AG04450 (cell line): ENCODE data around the gene GMEB1. TPM values are rescaled to one million over a fixed set of nuclear protein-coding genes. Genes with fewer than 3 reads are reported as not detected.
"Not testable (repeated sequence)": the region's sequence is repeated elsewhere in the genome, so short reads cannot be mapped to it uniquely, and the experiment has no call there.

Source experiments
- CTCF ChIA-PET: fragments of 300-600, 350-600 bp; formaldehyde crosslinking; extraction: SDS; loops from one replicate; lab custom pipeline; 2022; ENCODE audit warnings: antibody characterized with exemption, inconsistent platforms; lab: Charles Lee
- POLR2A ChIA-PET: fragments of 350-600 bp; formaldehyde crosslinking; extraction: SDS; loops from one replicate; lab custom pipeline; 2021; ENCODE audit warnings: antibody characterized with exemption, inconsistent platforms; lab: Yijun Ruan, JAX
- DNase-seq: peaks from one replicate; pipeline ENCODE4 v3.0.0-alpha.2; 2011; ENCODE audit warnings: low read depth, low spot score
- H3K27ac ChIP-seq: one replicate; pipeline ENCODE4 v1.5.1; 2012; ENCODE audit warnings: low read depth, low read length, control low read depth
- H3K27me3 ChIP-seq: one replicate; pipeline ENCODE4 v1.6.0; 2012; ENCODE audit warnings: low read length; ENCODE audit not compliant: control insufficient read depth, insufficient read depth
- H3K4me3 ChIP-seq: 2 replicates; pipeline ENCODE4 v1.5.1; 2011; ENCODE audit warnings: mild to moderate bottlenecking, low read depth, low read length, control low read depth
- H3K9me3 ChIP-seq: 2 replicates; pipeline ENCODE4 v1.5.1; 2012; ENCODE audit warnings: low read length; ENCODE audit not compliant: control insufficient read depth, insufficient read depth
- polyA plus RNA-seq: library from polyadenylated mRNA; depleted of rRNA; stranded (reverse); fragments of >200 nt; gene quantifications from 2 replicates; pipeline ENCODE4 v1.2.3, GENCODE V29; 2011
- TF ChIP-seq, protein P1 (sequence below): IDR thresholded peaks from 2 replicates; pipeline ENCODE4 v1.5.1; 2011; ENCODE audit warnings: low read depth, low read length, control low read depth, inconsistent platforms

Gene GMEB1
- polyA plus RNA-seq, 1 experiment = 6.5 TPM

- Histone ChIP-seq H3K27ac (no peak overlapping the region), H3K4me3 (no peak overlapping the region), H3K9me3 (no peaks in the 10 kb centered on the region), H3K27me3 (no peaks in the 10 kb centered on the region)
- TF ChIP-seq, protein P1, sequence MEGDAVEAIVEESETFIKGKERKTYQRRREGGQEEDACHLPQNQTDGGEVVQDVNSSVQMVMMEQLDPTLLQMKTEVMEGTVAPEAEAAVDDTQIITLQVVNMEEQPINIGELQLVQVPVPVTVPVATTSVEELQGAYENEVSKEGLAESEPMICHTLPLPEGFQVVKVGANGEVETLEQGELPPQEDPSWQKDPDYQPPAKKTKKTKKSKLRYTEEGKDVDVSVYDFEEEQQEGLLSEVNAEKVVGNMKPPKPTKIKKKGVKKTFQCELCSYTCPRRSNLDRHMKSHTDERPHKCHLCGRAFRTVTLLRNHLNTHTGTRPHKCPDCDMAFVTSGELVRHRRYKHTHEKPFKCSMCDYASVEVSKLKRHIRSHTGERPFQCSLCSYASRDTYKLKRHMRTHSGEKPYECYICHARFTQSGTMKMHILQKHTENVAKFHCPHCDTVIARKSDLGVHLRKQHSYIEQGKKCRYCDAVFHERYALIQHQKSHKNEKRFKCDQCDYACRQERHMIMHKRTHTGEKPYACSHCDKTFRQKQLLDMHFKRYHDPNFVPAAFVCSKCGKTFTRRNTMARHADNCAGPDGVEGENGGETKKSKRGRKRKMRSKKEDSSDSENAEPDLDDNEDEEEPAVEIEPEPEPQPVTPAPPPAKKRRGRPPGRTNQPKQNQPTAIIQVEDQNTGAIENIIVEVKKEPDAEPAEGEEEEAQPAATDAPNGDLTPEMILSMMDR = no peak
- DNase-seq = no peak
- ChIA-PET CTCF (interaction anchor here (1.8 kb wide), 1 partner anchor 8 kb away, joined by 12 read pairs; the partner anchor contains the start of gene YTHDF2), POLR2A (no interaction called here)
Measured at GRCh38 chr1:28744184-28744583, 75.6 kb downstream of the GMEB1 start.

GRCh38 chr1:28745653-28746173, 77.1 kb downstream of the GMEB1 start:
- CTCF ChIA-PET = interaction anchor here (1.2 to 1.8 kb wide), 2 partner anchors 9 to 39 kb away, joined by 5 to 12 read pairs; partner anchors contain the start of gene YTHDF2

GRCh38 chr1:28750330-28750729, 81.7 kb downstream of the GMEB1 start:
- ChIA-PET POLR2A (interaction anchor here (2.5 to 3.0 kb wide), 2 partner anchors 14 to 102 kb away, joined by 15 to 17 read pairs; partner anchors contain the start of genes RNU11 and YTHDF2), CTCF (interaction anchor here (0.5 to 3.6 kb wide), 2 partner anchors 14 to 56 kb away, joined by 4 to 45 read pairs; partner anchors contain the start of gene YTHDF2)
- no peak for DNase-seq
- Histone ChIP-seq H3K4me3 (no peak overlapping the region), H3K27me3 (no peaks in the 10 kb centered on the region), H3K27ac (no peak overlapping the region), H3K9me3 (no peaks in the 10 kb centered on the region)
- TF ChIP-seq, protein P1 = no peak

More at GRCh38 chr1:28745653-28746173, 77.1 kb downstream of the GMEB1 start:
- no peak for DNase-seq
- no peak overlapping the region for H3K27ac ChIP-seq
- no peak overlapping the region for H3K4me3 ChIP-seq
- POLR2A ChIA-PET = interaction anchor here (0.6 to 2.2 kb wide), 3 partner anchors 9 to 18 kb away, joined by 3 to 10 read pairs (median 4); partner anchors contain the start of gene YTHDF2
- no peaks in the 10 kb centered on the region for H3K9me3 ChIP-seq
- TF ChIP-seq, protein P1 = no peak
- no peaks in the 10 kb centered on the region for H3K27me3 ChIP-seq

GRCh38 chr1:28750771-28751294, 82.2 kb downstream of the GMEB1 start:
- H3K4me3 ChIP-seq = not testable (repeated sequence)
- ChIA-PET CTCF (interaction anchor here (0.5 to 3.6 kb wide), 2 partner anchors 15 to 57 kb away, joined by 4 to 45 read pairs; partner anchors contain the start of gene YTHDF2), POLR2A (interaction anchor here (0.7 to 3.0 kb wide), 3 partner anchors 14 to 104 kb away, joined by 3 to 17 read pairs (median 15); partner anchors contain the start of genes RNU11 and YTHDF2)

DNA sequence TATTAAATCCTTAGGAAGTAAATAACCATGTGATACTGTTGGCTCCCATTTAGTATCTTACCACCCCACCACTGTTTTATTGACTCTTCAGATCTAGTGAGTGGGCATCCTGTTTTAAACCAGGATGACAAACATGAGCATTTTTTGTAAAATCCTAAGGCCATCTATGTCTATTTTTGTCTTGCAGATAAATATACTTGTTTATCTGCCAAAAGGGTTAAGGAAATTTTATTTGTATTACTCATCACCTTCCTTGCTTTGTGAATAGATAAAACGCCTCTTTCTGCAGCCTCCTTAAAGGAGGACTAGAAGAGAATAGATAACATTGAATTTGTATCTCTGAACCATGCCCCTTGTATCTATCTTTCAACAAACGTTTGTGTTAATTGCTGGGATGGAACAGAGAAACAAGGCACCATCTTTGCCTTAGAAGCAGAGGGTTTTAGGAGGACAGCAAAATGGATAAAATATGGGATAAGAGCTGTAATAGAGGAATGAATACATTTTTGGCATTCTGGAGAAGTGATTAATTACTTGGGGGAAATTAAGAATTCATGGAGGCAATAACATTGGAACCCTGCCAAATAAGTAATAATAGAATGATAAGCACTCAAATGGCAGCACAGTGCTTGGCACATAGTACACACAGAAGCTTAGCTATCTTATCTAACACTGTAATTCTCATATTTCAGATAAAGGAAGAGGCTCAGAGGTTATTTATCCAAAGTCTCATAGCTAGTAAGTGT, 82.9 kb downstream of the GMEB1 start:
- H3K9me3 ChIP-seq = no peaks in the 10 kb centered on the region
- TF ChIP-seq, protein P1 = no peak
- H3K4me3 ChIP-seq = no peak overlapping the region
- ChIA-PET POLR2A (interaction anchor here (0.7 to 3.0 kb wide), 4 partner anchors 15 to 108 kb away, joined by 3 to 17 read pairs (median 10); partner anchors contain the start of genes RNU11 and YTHDF2), CTCF (interaction anchor here (0.8 to 3.6 kb wide), 2 partner anchors 15 to 125 kb away, joined by 3 to 45 read pairs; partner anchors contain the start of gene YTHDF2)
- H3K27ac ChIP-seq = no peak overlapping the region
- H3K27me3 ChIP-seq = no peaks in the 10 kb centered on the region
- no peak for DNase-seq

More at GRCh38 chr1:28750771-28751294, 82.2 kb downstream of the GMEB1 start:
- not testable (repeated sequence) for DNase-seq, H3K27me3 ChIP-seq, H3K9me3 ChIP-seq, H3K27ac ChIP-seq
